Putamen (tissue), 1 donor: ENCODE data around the gene GPR141.

Experiments
- DNase-seq: peaks from one replicate; pipeline ENCODE4 v3.0.0-alpha.2; 2016; ENCODE audit warnings: low spot score

GPR141 gene

GRCh38 chr7:37784015-37784414 is 100.4 kb downstream of the GPR141 start:
- DNase-seq: no peak

GRCh38 chr7:37786741-37787569 is 103.4 kb downstream of the GPR141 start:
- peak; percentile 3 for DNase-seq
